GM19328 (cell line): ENCODE data around the gene POMT1.
"Not testable (repeated sequence)": the region's sequence is repeated elsewhere in the genome, so short reads cannot be mapped to it uniquely, and the experiment has no call there.

Source experiments
- ATAC-seq: cut with Tn5 transposase; IDR thresholded peaks from one replicate; pipeline ENCODE4 v1.9.1; 2021; ENCODE audit warnings: mild to moderate bottlenecking, moderate library complexity; ENCODE audit not compliant: unreplicated experiment

Gene POMT1

DNA sequence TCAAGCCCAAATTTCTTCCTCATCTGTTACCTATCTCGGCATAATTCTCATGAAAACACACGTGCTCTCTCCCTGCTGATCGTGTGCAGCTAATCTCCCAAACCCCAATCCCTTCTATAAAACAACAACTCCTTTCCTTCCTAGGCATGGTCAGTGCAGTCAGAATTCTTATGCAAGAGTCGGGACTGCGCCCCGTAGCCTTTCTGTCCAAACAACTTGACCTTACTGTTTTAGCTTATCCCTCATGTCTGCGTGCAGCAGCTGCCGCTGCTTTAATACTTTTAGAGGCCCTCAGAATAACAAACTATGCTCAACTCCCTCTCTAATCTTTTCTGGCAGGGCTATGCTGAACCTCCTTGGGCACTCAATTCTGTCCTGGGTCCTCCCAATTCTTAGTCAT is 47.7 kb downstream of the POMT1 start:
- not testable (repeated sequence) for ATAC-seq

DNA sequence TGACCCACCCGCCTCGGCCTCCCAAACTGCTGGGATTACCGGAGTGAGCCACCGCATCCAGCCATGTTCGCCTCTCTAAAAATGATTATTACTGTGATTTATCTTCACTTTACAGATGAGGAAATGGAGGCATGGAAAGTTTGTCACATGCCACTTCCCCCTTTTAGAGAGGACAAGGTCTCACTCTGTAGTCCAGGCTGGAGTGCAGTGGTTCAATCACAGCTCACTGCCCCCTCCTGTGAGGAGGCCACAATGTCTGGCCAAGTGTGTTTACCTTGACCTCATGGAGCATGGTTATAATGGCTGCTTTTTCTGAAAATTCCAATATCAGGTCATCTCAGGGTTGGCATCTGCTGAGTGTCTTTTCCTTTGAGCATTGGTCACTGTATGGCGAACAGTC is 49.3 kb downstream of the POMT1 start:
- ATAC-seq = no peak

DNA sequence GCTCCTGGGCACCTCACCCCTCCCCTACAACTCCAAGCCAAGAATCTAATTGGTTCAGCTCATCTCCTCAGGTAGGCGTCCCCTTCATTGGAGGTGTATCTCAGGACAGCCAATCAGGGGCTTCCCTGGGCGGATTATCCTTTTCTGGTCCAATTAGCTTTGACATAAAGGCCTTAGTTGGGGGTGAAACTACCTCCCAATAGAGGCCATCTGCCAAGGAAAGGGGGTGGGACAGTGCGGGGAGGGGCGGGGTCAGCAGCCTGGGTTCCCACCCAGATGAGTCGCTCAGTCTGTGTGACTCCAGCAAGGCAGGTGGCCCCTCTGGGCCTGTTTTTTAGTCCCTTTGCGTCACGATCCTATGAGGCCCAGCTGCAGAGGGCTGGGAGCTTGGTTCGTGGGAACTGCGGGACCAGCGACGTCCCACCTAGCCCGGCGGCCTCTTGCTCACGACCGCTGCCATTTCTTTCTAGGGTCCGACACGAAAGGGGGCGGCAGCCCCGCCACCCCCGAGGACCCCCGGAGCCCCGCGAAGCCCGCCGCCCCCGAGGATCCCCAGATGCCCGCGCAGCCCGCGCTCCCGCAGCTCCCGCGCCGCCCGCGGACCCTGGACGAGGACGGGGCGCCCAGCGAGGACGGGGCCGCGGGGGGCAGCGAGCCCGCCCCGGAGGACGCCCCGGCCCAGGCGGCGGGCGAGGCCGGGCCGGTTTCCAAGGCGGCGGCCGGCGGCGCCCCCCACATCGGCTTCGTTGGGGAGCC is 51.5 kb downstream of the POMT1 start:
- ATAC-seq = no peak

DNA sequence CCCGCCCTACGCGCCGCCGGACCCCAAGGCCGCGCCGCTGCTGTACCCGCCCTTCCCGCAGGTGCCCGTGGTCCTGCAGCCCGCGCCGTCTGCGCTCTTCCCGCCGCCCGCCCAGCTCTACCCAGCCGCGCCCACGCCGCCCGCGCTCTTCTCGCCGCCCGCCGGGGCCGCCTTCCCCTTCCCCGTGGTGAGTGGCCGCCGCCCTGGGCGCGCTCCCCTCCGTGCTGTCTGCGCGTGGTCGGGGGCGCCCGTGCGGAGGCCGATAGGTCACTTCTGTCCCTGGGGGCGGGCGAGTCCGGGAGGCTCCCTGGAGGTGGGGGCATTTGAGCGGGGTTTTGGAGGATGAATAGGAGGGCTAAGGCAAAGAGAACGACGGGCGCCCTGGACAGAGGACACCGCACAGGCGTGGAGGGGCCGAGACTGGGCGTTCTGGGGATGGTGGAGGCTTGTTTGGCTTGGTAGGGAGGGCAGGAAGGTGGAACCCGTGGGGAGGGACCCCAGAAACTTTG is 52.2 kb downstream of the POMT1 start:
- ATAC-seq = no peak

DNA sequence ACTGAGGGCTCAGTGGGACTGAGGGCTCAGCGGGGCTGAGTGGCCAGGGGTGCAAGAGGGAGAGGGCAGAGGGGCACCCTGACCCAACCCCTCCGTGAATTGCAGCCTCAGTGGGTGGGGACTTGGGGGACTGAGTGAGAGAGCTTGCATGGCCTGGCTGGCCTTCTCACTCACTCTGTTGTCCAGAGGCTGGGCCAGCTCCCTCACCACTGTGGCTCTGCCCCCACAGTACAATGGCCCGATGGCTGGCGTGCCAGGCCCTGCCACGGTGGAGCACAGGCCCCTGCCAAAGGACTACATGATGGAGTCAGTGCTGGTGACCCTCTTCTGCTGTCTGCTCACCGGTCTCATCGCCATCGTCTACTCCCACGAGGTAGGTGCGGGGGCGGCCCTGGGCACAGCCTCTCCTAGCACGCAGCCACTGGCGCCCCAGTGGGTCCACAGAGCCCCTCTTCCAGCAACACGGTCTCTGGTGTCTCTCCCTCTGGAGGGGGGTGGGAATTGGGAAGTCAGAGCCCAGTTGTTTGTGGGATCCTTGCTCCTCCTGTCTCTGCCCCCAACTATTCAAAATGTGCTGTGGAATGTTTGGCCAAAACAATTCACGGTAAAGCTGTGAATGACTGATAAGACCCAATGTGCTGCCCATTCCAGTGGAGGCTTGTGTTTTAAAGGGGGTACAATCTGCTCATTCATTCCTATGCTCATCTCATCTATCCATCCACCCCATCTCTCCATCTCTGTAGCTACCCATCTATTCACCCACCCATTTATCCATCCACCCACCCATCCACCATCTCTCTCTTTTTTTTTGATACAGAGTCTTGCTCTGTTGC is 53.3 kb downstream of the POMT1 start:
- ATAC-seq = no peak

DNA sequence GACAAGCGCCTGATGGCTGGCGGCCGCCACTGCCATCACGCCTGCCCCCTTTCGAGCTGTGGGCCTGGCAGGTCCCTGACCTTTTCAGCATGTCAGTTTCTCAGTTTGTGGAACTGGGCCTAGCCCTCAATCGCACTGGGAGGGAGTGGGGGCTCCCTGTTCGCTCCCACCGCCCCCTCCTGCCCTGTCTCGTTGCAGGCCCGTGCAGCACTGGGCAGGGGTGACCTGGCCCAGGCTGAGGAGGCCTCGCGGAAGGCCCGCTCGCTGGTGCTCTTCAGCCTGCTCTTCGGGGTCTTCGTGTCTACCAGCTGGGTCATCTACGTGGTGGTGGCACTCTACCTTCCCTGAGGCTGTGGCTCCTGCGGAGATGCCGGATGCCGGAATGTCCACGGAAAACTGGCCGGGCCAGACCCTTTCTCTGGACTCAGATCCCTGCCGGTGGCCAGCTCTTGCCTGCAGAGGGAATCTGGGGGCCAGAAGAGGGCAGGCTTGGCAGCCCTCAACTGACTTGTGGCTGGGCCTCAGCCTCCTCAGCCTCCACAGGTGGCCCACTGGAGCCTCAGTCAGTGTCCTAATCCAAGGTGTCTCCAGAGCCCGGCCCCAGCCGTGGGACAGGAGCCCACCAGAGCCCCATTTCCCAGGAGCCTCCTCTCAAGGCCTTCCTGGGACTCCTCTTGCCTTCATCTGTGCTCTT is 55.3 kb downstream of the POMT1 start:
- no peak for ATAC-seq

DNA sequence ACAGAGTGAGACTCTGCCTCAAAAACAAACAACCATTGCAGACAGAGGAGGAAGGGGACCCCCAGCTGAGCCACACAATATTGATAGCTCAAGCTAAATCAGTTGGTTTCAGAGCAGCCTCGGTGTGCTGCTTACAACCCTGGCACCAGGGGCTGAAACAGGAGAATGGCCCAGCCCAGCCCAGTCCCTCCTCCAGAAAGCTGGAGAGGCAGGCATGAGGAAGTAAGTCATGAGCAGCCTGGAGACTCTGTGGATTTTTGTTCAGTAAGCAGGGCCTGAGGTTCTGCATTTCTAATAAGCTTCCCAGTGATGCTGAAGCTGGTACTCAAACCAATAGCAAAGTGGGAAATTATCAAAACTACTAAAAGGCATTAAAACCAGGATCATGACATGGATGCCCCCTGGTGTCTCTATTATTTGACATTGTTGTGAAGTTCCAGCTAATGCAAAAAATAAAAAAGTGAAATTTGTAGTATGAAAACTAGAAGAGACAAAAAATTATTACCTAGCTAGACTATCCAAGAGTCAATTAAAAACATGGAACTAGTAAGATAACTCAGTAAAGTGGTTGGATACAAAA is 56.8 kb downstream of the POMT1 start:
- no peak for ATAC-seq

DNA sequence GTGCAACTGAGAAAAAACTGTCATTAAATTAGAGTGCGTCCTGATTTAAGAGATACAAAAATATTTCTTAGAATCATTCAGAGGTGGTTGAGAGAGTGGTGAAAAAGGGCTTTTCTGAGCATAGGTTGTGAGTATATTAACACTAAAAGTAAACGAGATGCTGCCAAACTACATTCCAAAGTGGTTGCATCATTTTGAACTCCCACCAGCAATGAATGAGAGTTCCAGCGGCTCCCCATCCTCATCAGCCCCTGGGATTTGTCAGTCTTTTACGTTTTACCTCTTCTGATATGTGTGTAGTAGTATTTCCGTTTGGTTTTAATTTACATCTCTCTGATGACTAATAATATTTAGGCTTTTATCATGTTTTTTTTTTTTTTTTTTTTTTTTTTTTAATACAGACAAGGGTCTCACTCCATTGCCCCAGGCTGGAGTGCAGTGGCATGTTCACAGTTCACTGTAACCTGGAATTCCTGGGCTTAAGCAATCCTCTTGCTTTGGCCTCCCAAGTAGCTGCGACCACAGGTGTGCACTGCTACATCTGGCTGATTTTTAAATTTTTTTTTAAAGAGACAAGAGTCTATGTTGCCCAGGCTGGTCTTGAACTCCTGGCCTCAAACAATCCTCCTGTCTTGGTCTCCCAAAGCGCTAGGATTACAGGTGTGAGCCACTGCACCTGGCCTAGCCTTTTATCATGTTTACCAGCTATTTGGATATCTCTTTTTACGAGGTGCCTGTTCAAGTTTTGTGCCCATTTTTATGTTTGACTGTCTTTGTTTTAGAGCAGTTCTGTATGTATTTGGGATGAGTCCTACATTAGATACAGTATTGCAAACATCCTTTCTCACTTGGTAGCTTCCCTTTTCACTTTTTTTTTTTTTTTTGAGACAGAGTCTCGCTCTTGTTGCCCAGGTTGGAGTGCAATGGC is 59.6 kb downstream of the POMT1 start:
- no peak for ATAC-seq

DNA sequence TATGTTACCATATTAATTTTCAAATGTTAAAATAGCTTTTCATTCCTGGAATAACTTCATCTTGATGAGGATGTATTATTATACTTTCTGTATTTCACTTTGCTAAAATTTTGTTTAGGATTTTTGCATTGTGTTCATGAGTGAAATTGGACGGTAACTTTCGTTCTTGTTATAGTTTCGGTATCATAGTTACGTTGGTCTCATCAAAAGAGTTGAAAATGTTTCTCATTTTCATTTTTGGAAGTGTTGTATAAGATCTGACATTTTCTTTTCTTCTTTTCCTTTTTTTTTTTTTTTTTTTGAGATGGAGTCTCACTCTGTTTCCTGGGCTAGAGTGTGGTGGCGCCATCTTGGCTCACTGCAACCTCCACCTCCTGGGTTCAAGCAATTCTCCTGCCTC is 62.7 kb downstream of the POMT1 start:
- ATAC-seq = no peak

DNA sequence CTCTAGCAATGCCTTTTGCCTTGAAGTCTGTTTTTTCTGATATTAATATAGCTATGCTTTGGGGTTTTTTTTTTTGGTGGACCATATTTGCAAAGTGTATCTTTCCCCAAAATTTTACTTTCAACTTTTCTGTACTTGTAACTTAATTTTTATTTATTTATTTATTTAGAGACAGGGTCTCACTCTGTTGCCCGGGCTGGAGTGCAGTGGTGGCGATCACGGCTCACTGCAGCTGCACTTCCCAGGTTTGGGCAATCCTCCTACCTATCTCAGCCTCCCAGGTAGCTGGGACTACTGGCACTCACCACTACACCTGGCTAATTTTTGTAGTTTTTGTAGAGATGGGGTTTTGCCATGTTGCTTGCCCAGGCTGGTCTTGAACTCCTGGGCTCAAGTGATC is 63.4 kb downstream of the POMT1 start:
- no peak for ATAC-seq

DNA sequence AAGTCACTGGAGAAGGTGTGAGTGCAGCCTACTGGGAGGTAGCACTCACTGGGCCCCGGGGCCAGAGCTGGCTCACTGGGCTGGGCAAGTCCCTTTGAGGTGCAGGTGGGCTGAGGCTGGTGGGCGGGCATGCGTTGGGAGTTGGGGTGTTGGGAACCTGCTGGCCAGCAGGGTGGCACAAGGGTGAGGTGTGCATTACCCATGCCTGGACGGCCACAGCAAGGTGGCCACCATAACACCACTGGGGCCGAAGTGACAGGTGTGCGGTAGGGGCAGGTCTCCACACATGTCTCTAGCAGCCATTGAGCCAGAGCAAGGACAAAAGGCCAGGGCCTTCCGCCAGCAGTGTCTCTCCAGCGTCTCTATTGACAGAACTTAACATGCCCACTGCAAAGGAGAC is 65.2 kb downstream of the POMT1 start:
- ATAC-seq = no peak
